HT1080 (cell line): ENCODE data around the gene PLD4. TPM values are rescaled to one million over a fixed set of nuclear protein-coding genes. Genes with fewer than 3 reads are reported as not detected.
"Not testable (repeated sequence)": the region's sequence is repeated elsewhere in the genome, so short reads cannot be mapped to it uniquely, and the experiment has no call there.

Source experiments
- DNase-seq: peaks from one replicate; pipeline ENCODE4 v3.0.0-alpha.2; 2015; ENCODE audit warnings: low read depth
- total RNA-seq: library from RNA; depleted of rRNA; stranded (reverse); fragments of >200 nt; shearing (Covaris generic); gene quantifications from 2 replicates; pipeline ENCODE4 v1.2.3, GENCODE V29; 2014

PLD4 gene
- total RNA-seq, 1 experiment from 2014 or later, result 0.02 TPM

DNA sequence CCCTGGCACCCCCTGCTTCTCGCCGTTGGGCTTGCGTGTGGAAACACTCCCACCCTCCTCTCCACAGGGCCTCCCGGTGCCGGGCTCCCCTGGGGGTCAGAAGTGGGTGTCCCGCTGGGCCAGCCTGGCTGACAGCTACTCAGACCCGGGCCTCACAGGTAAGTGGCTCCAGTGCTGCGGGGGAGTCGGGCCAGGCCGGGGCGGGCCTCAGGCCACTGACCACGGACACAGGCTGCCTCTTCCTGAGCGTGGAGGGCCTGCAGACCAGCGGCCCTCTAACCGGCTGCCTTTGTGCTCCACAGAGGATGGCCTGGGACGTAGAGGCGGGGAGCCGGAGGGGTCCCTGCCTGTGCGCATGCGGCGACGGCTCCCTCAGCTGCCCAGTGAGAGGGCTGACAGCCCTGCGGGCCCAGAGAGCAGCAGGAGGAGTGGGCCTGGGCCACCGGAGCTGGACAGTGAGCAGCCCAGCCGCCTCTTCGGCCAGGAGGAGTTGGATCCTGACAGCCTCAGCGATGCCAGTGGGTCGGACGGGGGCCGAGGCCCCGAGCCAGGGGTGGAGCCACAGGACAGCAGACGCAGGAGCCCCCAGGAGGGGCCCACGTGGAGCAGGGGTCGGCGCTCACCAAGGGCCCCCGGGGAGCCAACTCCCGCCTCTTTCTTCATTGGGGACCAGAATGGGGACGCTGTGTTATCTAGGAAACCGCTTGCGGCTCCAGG, 38.5 kb upstream of the PLD4 start:
- DNase-seq, result no peak

- DNase-seq, result no peak
These were observed 37.7 kb upstream of the PLD4 start for GRCh38 chr14:104886690-104887622.

GRCh38 chr14:104887623-104888488, 36.8 kb upstream of the PLD4 start:
- DNase-seq, result no peak

DNA sequence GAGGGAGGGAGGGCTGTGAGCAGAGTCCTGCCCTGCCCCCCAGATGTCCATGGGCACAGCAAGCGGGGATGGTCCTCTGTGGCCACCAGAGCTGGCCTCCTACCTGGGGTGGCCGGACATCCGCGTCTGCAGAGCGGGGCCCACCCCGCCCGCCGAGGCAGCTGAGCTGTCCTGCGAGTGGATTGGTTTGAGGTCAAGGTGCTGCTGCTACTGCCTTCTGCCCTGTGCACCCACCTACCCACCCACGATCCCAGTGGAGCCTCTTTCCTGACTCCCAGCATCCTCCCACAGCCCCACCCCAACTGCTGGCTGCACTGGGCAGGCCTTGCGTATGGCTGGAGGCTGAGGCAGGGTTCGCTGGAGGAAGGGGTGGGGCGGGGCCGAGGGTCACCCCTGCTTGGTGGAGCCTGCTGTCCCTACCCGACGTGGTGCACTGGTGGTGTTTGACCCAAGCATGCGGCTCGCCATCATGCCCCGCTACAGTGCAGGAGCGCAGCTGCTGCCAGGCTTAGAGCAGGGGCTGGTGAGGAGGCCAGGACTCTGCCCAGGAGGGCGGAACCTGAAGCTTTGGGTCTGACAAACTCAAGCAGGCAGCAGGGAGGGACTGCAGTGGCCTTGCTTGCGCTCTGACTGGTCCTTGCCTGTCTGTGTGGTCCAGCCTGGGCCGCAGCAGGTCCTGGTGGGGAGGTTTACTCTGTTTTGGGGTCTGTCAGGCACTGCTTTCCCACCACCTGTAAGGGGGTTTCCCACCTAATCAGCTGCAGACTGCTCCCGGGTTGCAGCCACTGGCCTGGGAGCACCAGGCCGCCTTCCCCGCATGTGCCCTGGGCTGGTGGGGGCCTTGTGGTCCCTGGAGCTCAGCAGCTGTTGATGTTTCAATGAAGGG, 35.9 kb upstream of the PLD4 start:
- no peak for DNase-seq

DNA sequence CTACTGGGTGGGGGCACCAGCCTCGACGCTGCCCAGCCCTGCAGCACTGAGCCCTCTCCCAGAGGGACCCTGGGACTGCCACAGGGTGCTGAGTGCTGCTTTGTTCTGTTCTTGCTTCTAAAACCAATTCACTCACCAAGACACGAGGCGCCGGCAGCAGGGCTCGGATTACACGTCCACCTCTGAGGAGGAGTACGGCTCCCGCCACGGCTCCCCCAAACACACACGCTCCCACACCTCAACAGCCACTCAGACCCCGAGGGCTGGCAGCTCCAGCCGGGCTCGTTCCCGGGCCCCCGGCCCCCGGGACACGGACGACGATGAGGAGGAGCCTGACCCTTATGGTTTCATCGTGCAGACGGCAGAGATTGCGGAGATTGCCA, 35.3 kb upstream of the PLD4 start:
- no peak for DNase-seq

GRCh38 chr14:104890292-104890691, 34.4 kb upstream of the PLD4 start:
- not testable (repeated sequence) for DNase-seq

- DNase-seq, result no peak
These were observed 33.5 kb upstream of the PLD4 start for GRCh38 chr14:104891121-104891551.

DNA sequence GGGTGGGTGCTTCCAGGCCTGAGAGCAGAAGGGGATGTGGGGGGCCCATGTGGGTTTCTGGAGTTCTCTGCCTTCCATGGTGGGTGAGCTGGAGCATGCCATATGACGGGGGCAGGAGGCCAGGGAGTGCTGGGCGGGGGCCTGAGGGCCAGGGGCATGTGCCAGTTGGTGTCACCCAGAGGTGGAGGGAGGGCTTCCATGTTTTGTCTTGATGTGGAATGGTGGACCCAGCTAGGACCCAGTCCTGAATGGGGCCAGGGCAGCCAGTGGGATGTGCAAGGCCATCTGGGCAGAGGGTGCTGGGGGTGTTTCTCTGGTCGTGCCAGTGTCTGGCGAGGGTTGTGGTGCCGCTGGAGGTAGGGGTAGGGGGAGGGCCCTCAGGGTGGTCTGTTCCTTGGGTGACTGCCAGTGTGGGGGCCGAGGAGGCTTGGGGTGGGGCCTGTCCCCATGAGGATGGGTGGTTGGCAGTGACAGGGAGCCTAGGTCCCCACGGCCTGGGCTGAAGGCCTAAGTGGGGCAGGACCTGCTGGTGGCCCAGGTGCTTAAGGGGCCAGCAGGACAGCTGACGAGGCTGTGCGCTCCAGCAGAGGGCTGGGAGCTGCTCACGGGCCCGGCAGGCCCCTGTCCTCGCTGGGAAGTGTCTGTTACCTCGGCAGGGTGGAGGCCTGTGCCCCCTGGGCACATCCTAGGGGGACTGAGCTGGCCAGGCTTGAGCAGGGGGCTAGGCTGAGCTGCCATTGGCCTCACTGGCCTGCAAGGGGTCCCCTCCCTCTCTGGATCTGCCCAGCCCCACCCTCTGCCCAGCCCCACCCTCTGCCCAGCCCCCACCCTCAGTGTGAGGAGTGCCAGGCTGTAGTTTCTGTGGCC, 32.8 kb upstream of the PLD4 start:
- no peak for DNase-seq

DNA sequence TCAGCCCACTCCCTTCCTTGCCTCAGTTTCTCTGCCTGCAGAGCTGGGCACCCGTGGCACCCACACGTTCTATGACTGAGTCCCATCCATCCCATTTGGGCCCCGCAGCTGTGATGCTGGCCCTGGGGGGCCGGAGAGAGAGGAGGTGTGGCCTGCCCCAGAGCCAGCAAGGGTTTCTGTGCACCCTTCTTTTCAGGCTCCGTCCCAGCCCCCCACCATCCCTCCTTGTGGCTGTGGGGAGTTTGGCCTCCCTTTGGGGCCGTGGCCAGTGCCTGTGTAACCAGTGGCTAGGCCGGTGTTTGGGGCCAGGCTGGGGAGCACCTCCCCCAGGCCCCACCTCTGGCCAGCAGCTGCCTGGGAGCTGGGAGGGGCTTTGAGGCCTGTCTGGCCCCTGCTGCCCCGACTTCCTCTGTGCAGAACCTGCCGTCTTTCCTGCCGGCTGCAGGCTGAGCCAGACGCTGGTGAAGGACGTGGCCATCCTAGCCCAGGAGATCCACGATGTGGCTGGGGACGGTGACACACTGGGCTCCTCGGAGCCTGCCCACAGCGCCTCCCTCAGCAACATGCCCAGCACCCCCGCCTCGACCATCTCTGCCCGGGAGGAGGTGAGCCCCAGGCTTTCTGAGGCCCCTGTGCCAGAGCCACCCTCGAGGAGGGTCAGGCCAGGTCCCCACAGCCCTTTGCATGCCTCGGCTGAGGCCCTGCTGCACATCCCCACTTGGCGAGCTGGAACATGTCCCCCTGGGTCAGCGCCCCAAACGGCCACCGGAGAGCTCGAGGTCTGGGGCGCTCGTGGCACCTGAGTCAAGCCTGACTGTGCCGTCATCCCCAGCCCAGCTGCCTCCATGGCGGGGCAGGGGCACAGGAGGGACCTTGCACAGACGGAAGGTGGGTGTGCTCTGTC, 31.9 kb upstream of the PLD4 start:
- no peak for DNase-seq

DNA sequence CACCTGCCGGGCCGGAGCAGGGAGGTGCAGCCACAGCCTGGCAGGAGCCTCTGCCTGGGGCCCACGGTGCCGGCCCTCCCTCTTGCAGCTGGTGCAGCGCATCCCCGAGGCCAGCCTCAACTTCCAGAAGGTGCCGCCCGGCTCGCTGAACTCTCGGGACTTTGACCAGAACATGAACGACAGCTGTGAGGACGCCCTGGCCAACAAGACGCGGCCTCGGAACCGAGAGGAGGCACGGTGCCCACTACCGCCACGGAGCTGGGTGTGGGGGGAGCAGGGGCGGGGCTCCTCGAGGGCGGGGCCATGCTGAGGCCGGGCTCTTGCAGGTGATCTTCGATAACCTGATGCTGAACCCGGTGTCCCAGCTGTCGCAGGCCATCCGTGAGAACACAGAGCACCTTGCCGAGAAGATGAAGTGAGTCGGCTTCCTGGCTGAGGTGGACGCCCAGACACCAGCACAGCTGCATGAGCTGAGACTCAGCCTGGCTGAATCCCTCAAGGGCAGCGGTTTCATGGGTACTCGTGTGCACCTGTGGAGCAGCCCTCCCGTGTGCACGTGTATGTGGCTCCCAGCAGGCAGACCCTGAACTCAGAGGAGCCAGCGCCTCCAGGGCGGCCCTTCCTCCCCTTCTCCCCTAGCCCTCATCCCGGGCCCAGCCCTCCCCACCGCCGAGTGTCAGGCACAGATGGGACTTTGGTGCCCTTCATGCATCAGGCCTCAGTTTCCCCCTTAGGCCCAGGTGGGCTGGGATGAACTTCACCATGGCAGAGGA, 31.1 kb upstream of the PLD4 start:
- DNase-seq, result no peak

DNA sequence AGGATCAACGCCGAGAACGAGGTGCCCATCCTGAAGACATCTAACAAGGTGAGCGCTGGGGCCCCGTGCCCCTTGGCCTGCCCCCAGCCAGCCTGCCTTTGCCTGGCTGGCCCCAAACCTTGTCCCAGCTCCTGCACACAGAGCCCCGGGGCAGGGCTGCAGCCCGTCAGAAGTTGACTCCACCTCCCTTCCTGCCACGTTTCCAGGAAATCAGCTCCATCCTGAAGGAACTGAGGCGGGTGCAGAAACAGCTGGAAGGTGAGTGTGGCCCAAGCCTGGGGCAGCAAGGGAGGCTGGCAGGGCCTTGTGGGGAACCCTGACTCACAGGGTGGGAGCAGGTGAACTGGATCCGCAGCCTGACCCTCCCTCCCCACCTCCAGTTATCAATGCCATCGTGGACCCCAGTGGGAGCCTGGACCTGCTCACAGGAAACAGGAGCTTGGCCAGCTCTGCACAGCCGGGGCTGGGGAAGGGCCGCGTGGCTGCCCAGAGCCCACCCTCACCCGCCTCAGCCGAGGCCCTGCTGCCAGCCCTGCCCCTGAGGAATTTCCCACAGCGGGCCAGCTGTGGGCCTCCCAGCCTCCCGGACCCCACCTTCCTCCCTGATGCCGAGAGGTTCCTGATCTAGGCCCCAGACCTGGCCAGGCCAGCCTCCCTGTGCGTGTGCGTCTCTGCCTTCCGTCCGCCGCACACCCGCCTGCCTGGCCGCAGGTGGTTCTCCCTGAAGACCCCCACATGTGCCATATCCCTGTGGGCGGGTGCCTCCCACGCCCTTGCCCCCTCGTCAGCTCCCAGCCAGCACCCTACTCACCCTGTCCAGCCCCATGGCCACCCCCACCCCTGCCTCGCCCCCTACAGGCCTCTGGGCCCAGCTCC, 30.1 kb upstream of the PLD4 start:
- DNase-seq, result no peak

- DNase-seq, result no peak
These were observed 29.4 kb upstream of the PLD4 start for GRCh38 chr14:104895207-104895785.

DNA sequence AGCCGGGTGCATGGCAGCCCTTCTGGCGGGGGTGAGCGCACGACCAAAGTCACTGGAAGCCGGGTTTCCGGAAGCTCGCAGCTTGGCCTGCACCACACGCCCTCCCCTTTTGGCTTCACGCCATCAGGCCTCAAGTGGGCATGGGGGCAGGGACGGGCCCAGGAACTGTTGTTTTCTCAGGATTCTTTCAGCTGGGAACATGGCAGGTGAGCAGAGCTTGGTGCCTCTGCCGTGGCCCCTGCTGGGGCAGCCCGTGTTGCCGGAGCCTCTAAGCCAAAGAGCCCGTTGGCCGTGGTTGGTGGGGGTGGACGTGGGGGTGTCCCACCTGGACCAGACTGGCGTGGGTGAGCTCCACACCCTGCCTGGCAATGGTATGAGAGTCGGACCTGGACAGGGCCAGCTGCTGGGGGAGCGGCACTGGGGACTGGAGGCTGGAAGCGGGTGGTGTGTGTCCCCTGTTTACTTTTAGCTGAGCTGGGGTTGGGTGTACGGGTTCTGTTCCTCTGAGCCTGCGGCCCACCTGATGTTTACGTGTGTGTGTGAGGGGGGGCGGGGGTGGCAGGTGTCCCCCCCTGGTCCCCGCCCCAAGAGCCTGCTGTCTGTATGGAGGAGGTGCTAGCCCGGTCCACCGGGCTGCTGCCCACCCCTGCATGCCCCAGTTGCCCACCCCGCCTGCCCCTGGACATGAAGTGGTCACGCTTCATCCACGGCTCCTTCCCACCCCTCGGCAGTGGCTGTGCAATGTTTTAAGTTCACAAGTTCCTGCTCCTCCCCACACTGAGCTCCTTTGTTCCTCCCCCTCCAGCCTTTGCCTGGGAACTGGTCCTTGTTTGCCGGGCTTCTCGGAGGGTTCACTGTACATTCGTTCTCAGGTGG, 28.7 kb upstream of the PLD4 start:
- DNase-seq, result no peak

DNA sequence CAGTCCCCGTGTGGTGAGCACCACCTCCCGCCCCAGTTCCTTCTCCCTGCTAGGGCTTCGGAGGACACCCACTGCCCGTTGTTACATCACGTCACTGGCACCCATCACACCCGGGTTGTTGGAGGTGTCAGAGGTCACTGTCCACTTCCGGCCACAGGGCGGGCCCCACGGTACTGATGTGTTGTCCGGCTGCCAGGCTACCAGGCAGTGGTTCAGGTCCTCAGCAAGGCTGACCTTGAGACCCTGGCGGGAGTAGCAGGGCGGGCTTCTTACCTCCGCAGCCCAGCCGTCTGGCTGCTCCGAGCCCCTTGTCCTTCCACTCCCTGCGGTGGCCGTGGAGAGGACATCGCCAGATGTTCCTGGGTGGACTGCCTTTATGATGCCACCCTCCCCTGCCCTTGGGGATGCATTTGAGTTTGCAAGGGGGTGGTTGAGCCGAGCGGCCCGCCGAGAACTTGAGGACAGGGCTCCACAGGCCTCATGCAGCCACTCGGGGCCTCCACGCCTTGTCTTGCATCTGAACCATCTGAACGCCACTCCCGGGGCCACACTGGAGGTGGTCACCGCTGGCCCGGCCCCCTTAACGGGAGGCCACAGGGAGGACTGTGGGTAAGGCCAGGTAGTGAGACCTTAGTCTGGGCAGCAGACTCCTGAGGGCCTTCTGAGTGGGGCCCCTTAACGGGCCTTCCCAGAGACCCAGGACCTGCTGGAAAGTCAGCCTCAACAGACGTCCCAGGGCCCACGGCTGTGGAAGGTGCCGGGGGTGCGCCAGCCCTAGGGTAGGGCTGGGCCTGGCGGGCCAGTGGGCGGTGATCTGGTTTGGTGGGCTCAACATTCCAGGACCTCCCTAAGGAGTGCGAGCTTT, 27.1 kb upstream of the PLD4 start:
- no peak for DNase-seq
